IMR-90 (cell line): ENCODE measurements around the gene AKAP12. TPM values are rescaled to one million over a fixed set of nuclear protein-coding genes. Genes with fewer than 3 reads are reported as not detected.
A peak's percentile ranks its signal among the peaks of the same experiment; 100 is the strongest.

Experiments used
- ATAC-seq: fragments of 200-7000 bp; cut with Tn5 transposase; 2 replicates; pipeline ENCODE4 v1.9.1; 2020; ENCODE audit warnings: low read depth, mild to moderate bottlenecking, moderate library complexity
- BruUV-seq: library from RNA; stranded (reverse); fragments of 400-500 nt; replicated peaks from 2 replicates; lab custom pipeline; 2021; lab: Mats Ljungman, UMichigan
- CTCF ChIA-PET: fragments of 300-600 bp; formaldehyde crosslinking; extraction: SDS; loops from one replicate; lab custom pipeline; 2021; ENCODE audit warnings: antibody characterized with exemption; lab: Yijun Ruan, JAX
- POLR2A ChIA-PET: fragments of 300-600 bp; sonication (Branson Sonifier 250); formaldehyde crosslinking; loops from one replicate; lab custom pipeline; 2022; ENCODE audit warnings: antibody characterized with exemption; ENCODE audit not compliant: unreplicated experiment; lab: Charles Lee
- DNase-seq: peaks from one replicate; pipeline ENCODE4 v3.0.0; 2013
- H2AFZ ChIP-seq: replicated peaks from 2 replicates; pipeline ENCODE3; 2013; ENCODE audit warnings: low read length, mild to moderate bottlenecking; ENCODE audit not compliant: poor library complexity
- H2AK5ac ChIP-seq: 2 replicates; pipeline ENCODE4 v1.6.1; 2013; ENCODE audit warnings: low read depth, low read length, inconsistent platforms
- H2AK9ac ChIP-seq: replicated peaks from 2 replicates; pipeline ENCODE3; 2013; ENCODE audit warnings: mild to moderate bottlenecking, low read depth, low read length, moderate library complexity; ENCODE audit not compliant: poor library complexity
- H2BK120ac ChIP-seq: 2 replicates; pipeline ENCODE4 v1.6.1; 2013; ENCODE audit warnings: low read depth, low read length, inconsistent platforms
- H2BK15ac ChIP-seq: 3 replicates; pipeline ENCODE4 v1.6.1; 2013; ENCODE audit warnings: low read depth, low read length, inconsistent platforms
- H2BK20ac ChIP-seq: 2 replicates; pipeline ENCODE4 v1.6.1; 2013; ENCODE audit warnings: low read depth, mild to moderate bottlenecking, inconsistent platforms, low read length, moderate library complexity
- H2BK5ac ChIP-seq: 2 replicates; pipeline ENCODE4 v1.6.1; 2013; ENCODE audit warnings: mild to moderate bottlenecking, low read depth, low read length, inconsistent platforms; ENCODE audit not compliant: poor library complexity, severe bottlenecking
- H3K14ac ChIP-seq: replicated peaks from 2 replicates; pipeline ENCODE4 v1.6.1; 2013; ENCODE audit warnings: low read depth, low read length, inconsistent platforms
- H3K18ac ChIP-seq: 2 replicates; pipeline ENCODE4 v1.6.1; 2013; ENCODE audit warnings: low read depth, low read length, control low read depth
- H3K23ac ChIP-seq: 2 replicates; pipeline ENCODE4 v1.6.1; 2013; ENCODE audit warnings: low read depth, low read length, inconsistent platforms
- H3K27ac ChIP-seq: 2 replicates; pipeline ENCODE4 v1.5.1; 2013; ENCODE audit warnings: mild to moderate bottlenecking, control low read depth, low read length; ENCODE audit not compliant: insufficient read depth
- H3K27me3 ChIP-seq: 2 replicates; pipeline ENCODE4 v1.6.1; 2013; ENCODE audit warnings: low read length; ENCODE audit not compliant: control insufficient read depth, insufficient read depth
- H3K36me3 ChIP-seq: 2 replicates; pipeline ENCODE4 v1.6.1; 2013; ENCODE audit warnings: low read length, mixed read lengths; ENCODE audit not compliant: control insufficient read depth, insufficient read depth
- H3K4ac ChIP-seq: 2 replicates; pipeline ENCODE4 v1.6.1; 2013; ENCODE audit warnings: low read depth, low read length, inconsistent platforms
- H3K4me1 ChIP-seq: 2 replicates; pipeline ENCODE4 v1.6.1; 2013; ENCODE audit warnings: low read length, mixed read lengths; ENCODE audit not compliant: control insufficient read depth, insufficient read depth
- H3K4me2 ChIP-seq: 2 replicates; pipeline ENCODE4 v1.6.1; 2013; ENCODE audit warnings: low read depth, mild to moderate bottlenecking, control low read depth, low read length, moderate library complexity
- H3K4me3 ChIP-seq: 2 replicates; pipeline ENCODE4 v1.5.1; 2013; ENCODE audit warnings: low read depth, mild to moderate bottlenecking, control low read depth, low read length, moderate library complexity; ENCODE audit not compliant: insufficient read depth
- H3K56ac ChIP-seq: 2 replicates; pipeline ENCODE4 v1.6.1; 2013; ENCODE audit warnings: low read length, inconsistent platforms; ENCODE audit not compliant: insufficient read depth; ENCODE audit errors: extremely low read depth
- H3K79me1 ChIP-seq, 2 experiments: 2 replicates each; pipeline ENCODE4 v1.6.1; 2013; ENCODE audit warnings: low read length in 2 of 2, inconsistent platforms in 1 of 2, low read depth in 1 of 2
- H3K9ac ChIP-seq: 2 replicates; pipeline ENCODE4 v1.6.1; 2013; ENCODE audit warnings: low read depth, low read length, control low read depth
- H3K9me1 ChIP-seq: 2 replicates; pipeline ENCODE4 v1.6.1; 2013; ENCODE audit warnings: low read length, inconsistent platforms; ENCODE audit not compliant: insufficient read depth
- H3K9me3 ChIP-seq: 2 replicates; pipeline ENCODE4 v1.6.1; 2013; ENCODE audit warnings: low read length; ENCODE audit not compliant: control insufficient read depth, insufficient read depth
- H4K20me1 ChIP-seq: 2 replicates; pipeline ENCODE4 v1.6.1; 2013; ENCODE audit warnings: low read length, inconsistent platforms; ENCODE audit not compliant: insufficient read depth
- H4K5ac ChIP-seq: 2 replicates; pipeline ENCODE4 v1.6.1; 2013; ENCODE audit warnings: mild to moderate bottlenecking, low read depth, low read length, control low read depth
- H4K8ac ChIP-seq, 2 experiments: 2 replicates each; pipeline ENCODE4 v1.6.1; 2013; ENCODE audit warnings: low read depth in 2 of 2, low read length in 2 of 2, control low read depth in 1 of 2, inconsistent platforms in 1 of 2
- H4K91ac ChIP-seq: 2 replicates; pipeline ENCODE4 v1.6.1; 2013; ENCODE audit warnings: low read depth, low read length, inconsistent platforms; ENCODE audit not compliant: insufficient read depth
- BHLHE40 ChIP-seq: fragments of 150-350 bp; IDR thresholded peaks from 2 replicates; pipeline ENCODE4 v1.6.1; 2016; ENCODE audit warnings: mild to moderate bottlenecking, low read depth, low read length
- CHD1 ChIP-seq: IDR thresholded peaks from 2 replicates; pipeline ENCODE4 v1.6.1; 2012; ENCODE audit warnings: low read depth, low read length, improper control_type of control experiment
- ELK1 ChIP-seq: fragments of 150-350 bp; IDR thresholded peaks from 2 replicates; pipeline ENCODE4 v1.6.1; 2016; ENCODE audit warnings: low read depth, mild to moderate bottlenecking, low read length, moderate library complexity, borderline replicate concordance
- FOS ChIP-seq: fragments of 150-350 bp; IDR thresholded peaks from 2 replicates; pipeline ENCODE4 v1.6.1; 2016; ENCODE audit warnings: low read depth, low read length
- MAFK ChIP-seq: IDR thresholded peaks from 2 replicates; pipeline ENCODE4 v1.6.1; 2012; ENCODE audit warnings: low read depth, low read length, improper control_type of control experiment
- MAZ ChIP-seq: IDR thresholded peaks from 2 replicates; pipeline ENCODE4 v1.6.1; 2012; ENCODE audit warnings: low read depth, mild to moderate bottlenecking, low read length, improper control_type of control experiment, moderate library complexity, borderline replicate concordance
- MXI1 ChIP-seq: IDR thresholded peaks from 2 replicates; pipeline ENCODE4 v1.6.1; 2012; ENCODE audit warnings: low read depth, mild to moderate bottlenecking, low read length, moderate library complexity, borderline replicate concordance
- NFE2L2 ChIP-seq: fragments of 150-350 bp; IDR thresholded peaks from 2 replicates; pipeline ENCODE4 v1.6.1; 2016; ENCODE audit warnings: low read depth, mild to moderate bottlenecking, low read length
- RAD21 ChIP-seq: IDR thresholded peaks from 2 replicates; pipeline ENCODE4 v1.6.1; 2012; ENCODE audit warnings: low read length, improper control_type of control experiment
- RCOR1 ChIP-seq: IDR thresholded peaks from 2 replicates; pipeline ENCODE4 v1.6.1; 2012; ENCODE audit warnings: mild to moderate bottlenecking, low read length, improper control_type of control experiment; ENCODE audit not compliant: insufficient replicate concordance
- SMC3 ChIP-seq: fragments of 150-350 bp; IDR thresholded peaks from 2 replicates; pipeline ENCODE4 v1.6.1; 2016; ENCODE audit warnings: low read depth, mild to moderate bottlenecking, antibody characterized with exemption, low read length, moderate library complexity
- WGBS, 2 experiments: methylation state at CpG; one replicate each; pipeline versions ENCODE4 v1.1.5 to v1.1.7; 2013; ENCODE audit warnings: missing lambda C conversion rate in 2 of 2; ENCODE audit not compliant: insufficient read length in 1 of 2; ENCODE audit errors: extremely low coverage in 2 of 2; 5-methylcytosine and 5-hydroxymethylcytosine counted together
- dilution Hi-C: fragments of 300-500 bp; cut with HindIII; formaldehyde crosslinking; loops from one replicate; pipeline ENCODE4 v1.14.3; 2018; ENCODE audit warnings: low sequenced_read_pairs; ENCODE audit not compliant: unreplicated experiment
- in situ Hi-C: fragments of 300-500 bp; cut with MboI; formaldehyde crosslinking; loops from 3 replicates; pipeline ENCODE4 v1.14.3; 2019; ENCODE audit warnings: low sequenced_read_pairs, inconsistent platforms, mixed read lengths
- intact Hi-C: fragments of 100-400 bp; cut with micrococcal nuclease; formaldehyde crosslinking; loops from 2 replicates; pipeline ENCODE4 v1.10.0; 2022
- polyA plus RNA-seq, 3 experiments: library from polyadenylated mRNA; depleted of rRNA; stranded (reverse); fragments of >200 nt; gene quantifications; 2 replicates each; pipeline ENCODE4 v1.2.3, GENCODE V29; 2012; ENCODE audit warnings: low replicate concordance in 1 of 3
- total RNA-seq: library from RNA; depleted of rRNA; stranded (reverse); fragments of >200 nt; gene quantifications from 2 replicates; pipeline ENCODE4 v1.2.3, GENCODE V29; 2012
- TF ChIP-seq, protein P1 (sequence below): conservative IDR thresholded peaks from 2 replicates; pipeline ENCODE4 v1.5.1; 2012; ENCODE audit warnings: mild to moderate bottlenecking, low read depth, low read length, improper control_type of control experiment

The AKAP12 gene
- total and polyA plus RNA-seq, 2 of the 4 experiments (the other 2 are of a cell fraction), result 56.0 to 118 TPM

DNA sequence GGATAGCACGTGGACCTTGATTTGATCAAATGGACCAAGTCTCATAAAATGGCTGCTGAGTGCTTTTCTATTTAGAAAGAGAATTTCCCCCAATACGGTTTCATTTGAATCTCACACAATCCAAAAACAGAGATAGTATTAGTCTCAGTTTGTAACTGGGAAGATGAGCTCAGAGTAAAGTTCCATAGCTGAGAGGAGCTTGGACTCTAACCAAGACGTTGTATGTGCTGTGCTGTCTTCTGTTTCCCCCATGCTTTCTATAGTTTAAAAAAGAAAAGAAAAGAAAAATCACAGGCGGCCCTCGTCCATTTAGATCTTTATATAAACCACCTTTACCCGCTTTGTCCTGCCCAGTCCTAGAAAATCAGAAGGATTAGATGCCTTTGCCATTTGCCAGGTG, 58.1 kb downstream of the AKAP12 start:
- Histone ChIP-seq H3K27ac (no peak overlapping the region), H3K79me1 (peaks cover 7 to 14% of the 10 kb centered on the region in 2 experiments; a peak in 3 of 4 replicates), H3K14ac (no peak overlapping the region), H4K20me1 (no peaks in the 10 kb centered on the region), H2BK20ac (no peak overlapping the region), H2BK5ac (no peak overlapping the region), H3K56ac (no peak overlapping the region), H3K4me2 (no peak overlapping the region), H3K18ac (0 out of 2 replicates have a peak overlapping the region, but pooled peaks have one; percentile 43), H3K9ac (no peak overlapping the region), H3K9me3 (no peaks in the 10 kb centered on the region), H3K4ac (no peak overlapping the region), H2AK5ac (no peak overlapping the region), H3K36me3 (no peaks in the 10 kb centered on the region), H2AFZ (no peak overlapping the region), H4K8ac (no peak overlapping the region), H4K5ac (no peak overlapping the region), H2AK9ac (no peak overlapping the region), H3K27me3 (no peaks in the 10 kb centered on the region), H2BK15ac (no peak overlapping the region), H3K4me1 (peaks cover 20% of the 10 kb centered on the region), H4K91ac (no peak overlapping the region), H3K9me1 (peaks cover 3% of the 10 kb centered on the region; the same call in 1 of the 2 replicates), H2BK120ac (no peak overlapping the region), H3K23ac (no peak overlapping the region), H3K4me3 (no peak overlapping the region)
- in situ Hi-C loops, result no loop called here
- ATAC-seq, result no peak
- dilution Hi-C loops, result no loop called here
- intact Hi-C loops, result no loop called here
- ChIA-PET CTCF (no interaction called here), POLR2A (no interaction called here)
- no TSS peak for BruUV-seq
- no peak for TF ChIP-seq NFE2L2
- TF ChIP-seq SMC3, result no peak
- TF ChIP-seq, protein P1, sequence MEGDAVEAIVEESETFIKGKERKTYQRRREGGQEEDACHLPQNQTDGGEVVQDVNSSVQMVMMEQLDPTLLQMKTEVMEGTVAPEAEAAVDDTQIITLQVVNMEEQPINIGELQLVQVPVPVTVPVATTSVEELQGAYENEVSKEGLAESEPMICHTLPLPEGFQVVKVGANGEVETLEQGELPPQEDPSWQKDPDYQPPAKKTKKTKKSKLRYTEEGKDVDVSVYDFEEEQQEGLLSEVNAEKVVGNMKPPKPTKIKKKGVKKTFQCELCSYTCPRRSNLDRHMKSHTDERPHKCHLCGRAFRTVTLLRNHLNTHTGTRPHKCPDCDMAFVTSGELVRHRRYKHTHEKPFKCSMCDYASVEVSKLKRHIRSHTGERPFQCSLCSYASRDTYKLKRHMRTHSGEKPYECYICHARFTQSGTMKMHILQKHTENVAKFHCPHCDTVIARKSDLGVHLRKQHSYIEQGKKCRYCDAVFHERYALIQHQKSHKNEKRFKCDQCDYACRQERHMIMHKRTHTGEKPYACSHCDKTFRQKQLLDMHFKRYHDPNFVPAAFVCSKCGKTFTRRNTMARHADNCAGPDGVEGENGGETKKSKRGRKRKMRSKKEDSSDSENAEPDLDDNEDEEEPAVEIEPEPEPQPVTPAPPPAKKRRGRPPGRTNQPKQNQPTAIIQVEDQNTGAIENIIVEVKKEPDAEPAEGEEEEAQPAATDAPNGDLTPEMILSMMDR, result no peak
- no peak for TF ChIP-seq MXI1
- no peak for TF ChIP-seq RAD21
- no peak for TF ChIP-seq ELK1
- TF ChIP-seq MAFK, result no peak
- no peak for TF ChIP-seq RCOR1
- no peak for TF ChIP-seq BHLHE40
- TF ChIP-seq CHD1, result no peak
- no peak for TF ChIP-seq FOS
- TF ChIP-seq MAZ, result no peak
- no peak for DNase-seq
- WGBS, 2 experiments, result no CpG with 5 or more reads among the region's 6 CpGs
